Measurements from ENCODE around the gene STK31.
"Not testable (repeated sequence)": the region's sequence is repeated elsewhere in the genome, so short reads cannot be mapped to it uniquely, and the experiment has no call there.

The STK31 gene

GRCh38 chr7:23742051-23742450 is 32.0 kb downstream of the STK31 start:
- no peak for DNase-seq (ENCODE audit: extremely low read depth, low read depth)
- no peak for TF ChIP-seq CTCF (IDR thresholded peaks at IDR 0.05; ENCODE audit: low read depth, low read length)

- TF ChIP-seq CTCF (IDR thresholded peaks at IDR 0.05; ENCODE audit: low read depth, low read length): no peak
- no peak for DNase-seq (ENCODE audit: extremely low read depth, low read depth)
Measured at GRCh38 chr7:23743226-23743625, 33.2 kb downstream of the STK31 start.

- no peak for TF ChIP-seq CTCF (IDR thresholded peaks at IDR 0.05; ENCODE audit: low read depth, low read length)
- DNase-seq (ENCODE audit: extremely low read depth, low read depth): no peak
Measured at GRCh38 chr7:23746629-23747028, 36.6 kb downstream of the STK31 start.

GRCh38 chr7:23751852-23752251 is 41.8 kb downstream of the STK31 start:
- no peak for DNase-seq (ENCODE audit: extremely low read depth, low read depth)
- no peak for TF ChIP-seq CTCF (IDR thresholded peaks at IDR 0.05; ENCODE audit: low read depth, low read length)

GRCh38 chr7:23758839-23759238 is 48.8 kb downstream of the STK31 start:
- not testable (repeated sequence) for DNase-seq (ENCODE audit: extremely low read depth, low read depth)

GRCh38 chr7:23759671-23760391 is 49.8 kb downstream of the STK31 start:
- no peak for TF ChIP-seq CTCF (IDR thresholded peaks at IDR 0.05; ENCODE audit: low read depth, low read length)
- no peak for DNase-seq (ENCODE audit: extremely low read depth, low read depth)

GRCh38 chr7:23765943-23766342 is 55.9 kb downstream of the STK31 start:
- TF ChIP-seq CTCF (IDR thresholded peaks at IDR 0.05; ENCODE audit: low read depth, low read length): no peak
- no peak for DNase-seq (ENCODE audit: extremely low read depth, low read depth)

- DNase-seq (ENCODE audit: extremely low read depth, low read depth): no peak
- no peak for TF ChIP-seq CTCF (IDR thresholded peaks at IDR 0.05; ENCODE audit: low read depth, low read length)
Measured at GRCh38 chr7:23767514-23767913, 57.5 kb downstream of the STK31 start.

All from AG09319 (cell line).